ENCODE measurements around the gene SMG1.
"Not testable (repeated sequence)": the region's sequence is repeated elsewhere in the genome, so short reads cannot be mapped to it uniquely, and the experiment has no call there.

Gene SMG1

DNA sequence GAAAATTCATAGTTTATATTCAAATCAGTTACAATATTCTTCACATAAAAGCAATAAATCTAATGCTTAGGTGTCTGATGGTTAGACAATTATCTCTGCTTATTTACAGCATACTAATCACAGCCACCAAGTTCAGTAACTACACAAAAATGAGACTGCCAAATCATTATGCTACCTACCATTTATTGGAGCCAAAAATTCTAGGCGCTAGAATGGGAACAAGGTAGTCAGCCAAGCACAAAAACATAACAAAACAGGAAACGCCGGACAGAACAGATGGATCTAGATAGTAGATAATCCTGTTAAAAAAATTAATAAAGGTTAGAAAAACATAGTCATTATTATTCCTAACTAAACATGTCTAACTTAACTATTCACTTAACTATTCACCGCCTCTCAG lies 128.5 kb downstream of the SMG1 start:
- Histone ChIP-seq H3K4me3 (ENCODE audit: low read length) (no peak overlapping the region), H2AFZ (ENCODE audit: low read depth, low read length) (no peak overlapping the region), H3K9me3 (ENCODE audit: low read length) (no peaks in the 10 kb centered on the region), H3K27me3 (ENCODE audit: insufficient read depth, low read length) (no peaks in the 10 kb centered on the region), H3K36me3 (ENCODE audit: insufficient read depth, low read length) (peaks cover 50% of the 10 kb centered on the region), H3K4me1 (ENCODE audit: insufficient read depth, low read length) (peaks cover 15% of the 10 kb centered on the region)

DNA sequence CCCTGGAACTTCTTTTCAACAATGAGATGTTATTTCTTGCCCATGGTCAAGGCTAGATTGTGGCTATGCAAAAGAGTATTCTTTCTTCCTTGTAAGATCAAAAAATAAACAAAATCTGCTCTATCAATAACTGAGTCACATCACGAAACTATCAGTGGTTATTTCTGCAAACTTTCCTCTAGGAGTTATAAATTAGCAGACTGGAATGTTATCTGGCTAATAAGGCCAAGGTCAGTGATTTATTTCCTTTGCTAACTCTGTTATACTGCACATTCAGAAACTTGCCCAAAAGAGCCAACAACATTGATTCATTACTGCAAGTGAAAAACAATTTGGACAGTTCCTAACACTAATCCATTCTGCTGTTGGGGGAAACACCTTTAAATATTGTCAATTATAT lies 129.8 kb downstream of the SMG1 start:
- H3K27me3 ChIP-seq (ENCODE audit: insufficient read depth, low read length) = no peaks in the 10 kb centered on the region
- peaks cover 15% of the 10 kb centered on the region for H3K4me1 ChIP-seq (ENCODE audit: insufficient read depth, low read length)
- no peak overlapping the region for H2AFZ ChIP-seq (ENCODE audit: low read depth, low read length)
- H3K9me3 ChIP-seq (ENCODE audit: low read length) = no peaks in the 10 kb centered on the region
- H3K36me3 ChIP-seq (ENCODE audit: insufficient read depth, low read length) = peaks cover 61% of the 10 kb centered on the region
- H3K4me3 ChIP-seq (ENCODE audit: low read length) = no peak overlapping the region

DNA sequence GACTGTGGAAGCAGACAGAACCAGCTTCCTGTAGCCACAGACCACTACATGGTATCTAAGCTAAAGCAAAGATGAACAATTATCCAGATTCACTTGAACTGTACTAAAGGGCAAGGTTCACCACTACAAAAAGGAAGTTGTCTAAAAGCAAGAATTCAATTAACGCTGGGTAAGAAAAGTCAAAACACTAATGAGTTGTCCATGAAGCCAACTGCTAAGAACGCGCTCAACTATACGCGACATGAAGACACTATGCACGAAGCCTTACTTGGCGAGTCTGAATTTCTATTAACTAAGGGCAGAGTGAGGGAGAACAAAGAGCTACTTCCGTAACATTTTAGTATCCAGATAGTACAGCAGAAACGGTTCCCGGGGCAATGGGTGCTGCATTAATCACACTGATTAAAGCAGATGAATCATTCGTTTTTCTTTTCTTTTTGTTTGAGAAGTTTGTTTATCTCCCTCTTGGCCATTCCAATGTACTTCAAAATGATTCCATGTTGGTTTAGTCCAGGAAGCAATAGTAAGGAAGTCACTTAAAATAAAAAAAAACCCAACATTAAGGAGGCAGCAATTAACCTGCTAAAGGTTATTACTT lies 133.3 kb downstream of the SMG1 start:
- H3K4me1 ChIP-seq (ENCODE audit: insufficient read depth, low read length) = peaks cover 16% of the 10 kb centered on the region
- no peak overlapping the region for H2AFZ ChIP-seq (ENCODE audit: low read depth, low read length)
- peaks cover 71% of the 10 kb centered on the region for H3K36me3 ChIP-seq (ENCODE audit: insufficient read depth, low read length)
- H3K27me3 ChIP-seq (ENCODE audit: insufficient read depth, low read length) = no peaks in the 10 kb centered on the region
- no peaks in the 10 kb centered on the region for H3K9me3 ChIP-seq (ENCODE audit: low read length)
- no peak overlapping the region for H3K4me3 ChIP-seq (ENCODE audit: low read length)

DNA sequence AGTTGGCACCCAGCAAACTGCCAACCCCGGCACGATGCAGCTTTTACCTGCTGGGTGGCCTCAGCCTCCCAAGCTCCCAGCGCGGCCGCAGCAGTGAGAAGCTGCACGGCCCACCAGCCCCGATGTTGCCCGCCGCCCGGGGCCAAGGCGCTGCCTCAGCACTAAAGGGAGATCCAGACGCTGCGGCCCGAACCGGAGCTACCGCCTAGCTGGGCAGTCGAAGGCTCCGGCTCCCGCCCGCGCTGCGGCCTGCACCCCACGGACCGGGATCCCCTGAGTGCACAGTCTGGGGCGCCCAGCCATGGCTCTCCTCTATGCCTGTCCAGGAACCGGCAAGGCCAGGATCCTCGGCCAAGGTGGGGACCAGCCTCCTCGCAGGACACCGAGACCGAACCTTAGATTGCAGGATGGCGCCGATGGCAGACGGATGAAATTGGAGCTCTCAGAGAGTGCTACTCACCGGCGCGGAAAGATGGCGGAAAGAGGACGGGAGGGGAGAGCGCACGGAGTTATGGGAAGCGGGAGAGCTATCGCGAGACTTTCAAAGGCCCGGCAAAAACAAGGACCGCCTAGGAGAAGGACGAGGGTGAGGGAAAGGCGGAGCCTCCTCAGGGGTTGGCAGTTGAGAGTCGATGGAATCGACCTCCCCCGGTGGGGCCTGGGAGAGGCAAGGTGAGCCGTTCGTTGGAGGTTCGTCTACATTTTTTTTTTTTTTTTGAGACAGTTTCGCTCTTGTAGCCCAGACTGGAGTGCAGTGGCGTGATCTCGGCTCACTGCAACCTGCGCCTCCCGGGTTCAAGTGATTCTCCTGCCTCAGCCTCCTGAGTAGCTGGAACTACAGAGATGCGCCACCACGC lies 136.1 kb downstream of the SMG1 start, which contains the start of gene RPS15A:
Gene RPS15A (minus strand): TSS at position 485 of the 857 bp plus-strand sequence. CDS start 1,221 bp downstream, outside the sequence.
- Histone ChIP-seq H3K4me3 (ENCODE audit: low read length) (peak within 1 kb of the TSS; percentile 100), H3K36me3 (ENCODE audit: insufficient read depth, low read length) (peaks cover 75% of the 10 kb centered on the region), H3K4me1 (ENCODE audit: insufficient read depth, low read length) (peaks cover 24% of the 10 kb centered on the region), H3K9me3 (ENCODE audit: low read length) (no peaks in the 10 kb centered on the region), H3K27me3 (ENCODE audit: insufficient read depth, low read length) (no peaks in the 10 kb centered on the region), H2AFZ (ENCODE audit: low read depth, low read length) (peak within 1 kb of the TSS; percentile 64)

DNA sequence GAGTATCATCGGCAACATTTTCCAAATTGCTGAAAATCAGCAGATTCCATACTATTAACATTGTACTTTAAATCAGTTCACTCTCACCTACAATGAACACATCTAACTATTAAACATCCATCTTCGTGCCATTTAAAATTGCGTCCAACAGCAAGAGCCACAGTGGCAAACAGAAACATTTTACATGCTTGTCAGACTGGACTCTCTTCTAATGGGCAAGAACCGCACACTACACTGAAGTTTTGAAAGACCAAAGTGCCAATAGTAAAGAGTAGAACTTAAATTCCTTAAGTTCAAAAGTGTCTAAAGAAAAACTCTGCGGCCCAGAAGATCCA lies 136.7 kb downstream of the SMG1 start:
- H3K36me3 ChIP-seq (ENCODE audit: insufficient read depth, low read length) = peaks cover 77% of the 10 kb centered on the region
- peak overlapping the region; percentile 100 for H3K4me3 ChIP-seq (ENCODE audit: low read length)
- no peaks in the 10 kb centered on the region for H3K9me3 ChIP-seq (ENCODE audit: low read length)
- H2AFZ ChIP-seq (ENCODE audit: low read depth, low read length) = no peak overlapping the region
- peaks cover 24% of the 10 kb centered on the region for H3K4me1 ChIP-seq (ENCODE audit: insufficient read depth, low read length)
- H3K27me3 ChIP-seq (ENCODE audit: insufficient read depth, low read length) = no peaks in the 10 kb centered on the region

DNA sequence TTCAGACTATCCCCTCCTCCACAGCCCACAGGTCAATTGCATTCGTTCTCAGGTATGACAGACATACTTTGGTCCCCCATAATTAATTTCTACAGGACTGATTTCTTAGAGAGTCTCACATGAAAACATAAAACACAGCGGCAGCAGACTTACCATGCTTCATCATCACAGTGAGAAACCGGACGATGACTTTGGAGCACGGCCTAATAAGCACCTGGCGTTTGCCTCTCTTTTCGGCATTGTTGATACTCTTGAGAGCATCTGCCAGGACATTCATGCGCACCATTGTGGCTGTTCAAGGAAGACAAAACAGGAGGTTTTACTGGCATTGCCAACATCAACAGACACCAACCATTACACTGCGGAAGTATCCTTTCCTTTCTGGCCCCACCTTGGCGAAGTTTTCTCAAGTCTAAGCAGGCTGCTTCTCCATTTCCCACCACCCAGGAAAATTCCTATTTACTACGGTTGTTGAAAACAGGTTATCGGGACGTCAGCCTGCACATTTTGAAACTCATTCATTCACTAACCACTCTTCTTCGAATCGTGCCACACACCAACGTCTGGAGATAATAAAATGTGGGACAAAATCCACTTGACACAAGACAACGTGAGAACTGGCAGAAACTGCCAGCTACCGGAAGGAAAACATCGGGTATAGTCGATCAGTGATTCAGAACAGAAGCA lies 137.2 kb downstream of the SMG1 start:
- Histone ChIP-seq H2AFZ (ENCODE audit: low read depth, low read length) (no peak overlapping the region), H3K4me3 (ENCODE audit: low read length) (peak overlapping the region; percentile 100), H3K27me3 (ENCODE audit: insufficient read depth, low read length) (no peaks in the 10 kb centered on the region), H3K36me3 (ENCODE audit: insufficient read depth, low read length) (peaks cover 75% of the 10 kb centered on the region), H3K9me3 (ENCODE audit: low read length) (no peaks in the 10 kb centered on the region), H3K4me1 (ENCODE audit: insufficient read depth, low read length) (peaks cover 24% of the 10 kb centered on the region)

DNA sequence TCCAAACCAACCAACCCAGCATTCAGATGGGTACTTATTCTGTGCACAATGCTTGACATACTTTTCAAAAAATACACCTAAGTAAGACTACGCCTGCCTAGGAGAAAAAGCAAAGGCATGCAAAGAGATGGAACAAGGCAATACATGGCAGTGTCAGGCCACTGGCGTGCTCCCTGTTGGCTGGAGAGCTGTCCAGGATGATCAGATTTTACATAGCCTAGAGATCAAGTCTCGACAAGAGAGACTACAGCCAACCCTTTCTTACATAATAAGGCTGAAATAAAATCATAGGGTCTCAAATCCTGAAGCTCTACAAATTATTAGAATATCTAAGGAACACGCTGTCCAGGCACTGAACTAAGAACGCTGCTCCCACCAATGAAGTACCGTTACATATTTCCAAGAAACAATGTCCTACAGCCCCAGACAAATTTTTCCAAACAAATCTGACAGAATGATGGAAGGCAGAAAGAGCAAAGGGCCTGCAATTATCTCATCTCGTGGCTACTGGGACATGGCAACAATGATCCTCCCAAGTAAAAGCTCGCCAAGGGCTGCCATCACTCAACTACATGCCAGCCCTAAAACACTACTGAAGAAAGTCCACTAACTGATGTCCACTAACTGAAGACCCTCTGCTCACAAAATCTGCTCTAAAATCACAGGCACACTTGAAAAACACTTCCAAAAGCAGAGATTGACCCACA lies 141.1 kb downstream of the SMG1 start:
- no peak overlapping the region for H3K4me3 ChIP-seq (ENCODE audit: low read length)
- H3K9me3 ChIP-seq (ENCODE audit: low read length) = no peaks in the 10 kb centered on the region
- H3K36me3 ChIP-seq (ENCODE audit: insufficient read depth, low read length) = peaks cover 65% of the 10 kb centered on the region
- peaks cover 24% of the 10 kb centered on the region for H3K4me1 ChIP-seq (ENCODE audit: insufficient read depth, low read length)
- no peaks in the 10 kb centered on the region for H3K27me3 ChIP-seq (ENCODE audit: insufficient read depth, low read length)
- no peak overlapping the region for H2AFZ ChIP-seq (ENCODE audit: low read depth, low read length)

DNA sequence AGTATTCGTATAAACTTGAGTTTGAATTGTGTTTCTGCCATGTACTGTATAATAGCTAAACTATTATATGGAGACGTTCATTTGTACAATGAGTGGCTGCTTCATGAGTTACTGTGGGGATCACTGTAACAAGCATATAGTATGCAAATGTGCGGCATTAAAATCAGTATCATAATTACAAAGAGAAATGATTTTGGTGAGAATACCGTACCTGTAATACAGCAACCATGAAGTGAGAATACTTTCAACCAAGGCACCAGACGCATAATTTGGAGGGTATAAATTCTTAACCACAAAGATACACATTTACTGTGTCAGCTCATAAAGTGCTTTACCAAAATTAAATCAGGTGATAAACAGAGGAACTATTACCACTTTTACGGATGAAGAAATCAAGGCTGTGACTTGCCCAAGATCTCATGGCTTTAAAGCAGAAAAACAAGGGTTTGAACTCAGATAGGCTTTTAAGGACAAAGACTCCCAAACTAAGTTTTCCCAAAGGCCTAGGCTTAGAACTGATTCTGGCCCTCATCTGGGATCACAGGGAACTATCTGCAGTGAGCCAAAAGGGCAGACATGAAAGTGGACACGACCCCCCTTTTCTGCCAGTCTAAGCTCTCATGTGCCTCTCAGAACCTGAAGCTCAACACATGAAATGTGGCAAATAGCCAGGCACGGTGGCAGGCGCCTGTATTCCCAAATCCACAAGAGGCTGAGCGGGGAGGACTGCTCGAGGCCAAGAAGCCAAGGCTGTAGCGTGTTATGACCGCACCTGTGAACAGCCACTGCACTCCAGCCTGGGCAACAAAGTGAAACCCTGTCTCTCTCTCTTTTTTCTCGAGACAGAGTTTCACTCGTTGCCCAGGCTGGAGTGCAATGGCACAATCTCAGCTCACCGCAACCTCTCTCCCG lies 142.5 kb downstream of the SMG1 start:
- H2AFZ ChIP-seq (ENCODE audit: low read depth, low read length) = no peak overlapping the region
- H3K4me3 ChIP-seq (ENCODE audit: low read length) = no peak overlapping the region
- H3K27me3 ChIP-seq (ENCODE audit: insufficient read depth, low read length) = no peaks in the 10 kb centered on the region
- peaks cover 60% of the 10 kb centered on the region for H3K36me3 ChIP-seq (ENCODE audit: insufficient read depth, low read length)
- no peaks in the 10 kb centered on the region for H3K9me3 ChIP-seq (ENCODE audit: low read length)
- peaks cover 16% of the 10 kb centered on the region for H3K4me1 ChIP-seq (ENCODE audit: insufficient read depth, low read length)

DNA sequence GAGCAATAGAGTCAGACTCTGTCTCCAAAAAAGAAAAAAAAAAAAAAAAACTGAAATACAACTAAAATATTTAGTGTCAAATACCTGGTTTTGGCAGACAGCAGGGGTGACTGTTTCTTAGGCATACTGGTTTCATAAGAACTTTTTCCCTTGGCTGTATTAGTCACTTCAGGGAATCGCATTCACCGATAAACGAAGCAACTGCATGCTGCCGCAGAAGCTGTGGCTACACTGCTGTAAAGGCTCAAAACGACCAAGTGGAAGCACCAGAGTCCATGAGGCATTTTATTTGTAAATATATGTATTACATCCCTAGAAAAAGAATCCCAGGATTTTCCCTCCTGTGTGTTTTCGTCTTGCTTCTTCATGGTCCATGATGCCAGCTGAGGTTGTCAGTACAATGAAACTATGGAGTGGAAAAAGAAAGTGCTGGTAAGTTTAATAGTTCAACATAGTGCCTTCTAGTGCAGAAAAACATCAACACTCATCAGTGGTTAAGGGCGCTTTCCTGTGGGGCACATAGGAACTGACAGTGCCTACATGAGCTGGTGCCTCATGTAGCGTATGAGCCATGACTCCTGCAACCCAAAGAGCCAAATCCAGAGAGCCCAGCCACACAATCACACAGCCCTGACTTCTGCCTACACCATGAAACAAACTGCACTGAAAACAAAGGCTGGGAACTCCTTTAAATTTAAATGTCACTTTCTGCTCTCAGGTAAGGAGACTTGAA lies 143.3 kb downstream of the SMG1 start:
- Histone ChIP-seq H3K27me3 (ENCODE audit: insufficient read depth, low read length) (no peaks in the 10 kb centered on the region), H3K36me3 (ENCODE audit: insufficient read depth, low read length) (peaks cover 52% of the 10 kb centered on the region), H2AFZ (ENCODE audit: low read depth, low read length) (no peak overlapping the region), H3K4me1 (ENCODE audit: insufficient read depth, low read length) (peaks cover 8% of the 10 kb centered on the region), H3K4me3 (ENCODE audit: low read length) (no peak overlapping the region), H3K9me3 (ENCODE audit: low read length) (no peaks in the 10 kb centered on the region)

DNA sequence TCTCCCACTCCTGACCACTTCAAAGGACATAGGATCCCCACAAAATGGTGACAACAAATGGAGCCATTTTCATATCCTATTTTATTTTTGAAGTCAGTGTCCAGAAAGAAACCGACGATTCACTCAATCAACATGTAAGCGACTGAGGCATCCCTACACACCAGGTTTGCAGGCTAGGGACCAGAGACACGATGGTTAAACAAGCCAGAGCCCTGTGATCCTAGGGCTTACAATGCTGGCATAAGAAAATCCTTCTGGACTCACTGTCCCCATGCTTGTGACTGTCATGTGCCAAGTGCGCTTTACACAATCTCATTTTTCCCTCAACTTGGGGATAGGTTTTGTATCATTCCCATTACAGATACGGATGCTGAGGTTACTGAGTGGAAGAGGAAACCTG lies 145.0 kb downstream of the SMG1 start:
- H3K4me3 ChIP-seq (ENCODE audit: low read length); H3K4me1 ChIP-seq (ENCODE audit: insufficient read depth, low read length); H3K9me3 ChIP-seq (ENCODE audit: low read length); H2AFZ ChIP-seq (ENCODE audit: low read depth, low read length); H3K27me3 ChIP-seq (ENCODE audit: insufficient read depth, low read length): not testable (repeated sequence)
- H3K36me3 ChIP-seq (ENCODE audit: insufficient read depth, low read length) = peaks cover 37% of the 10 kb centered on the region

DNA sequence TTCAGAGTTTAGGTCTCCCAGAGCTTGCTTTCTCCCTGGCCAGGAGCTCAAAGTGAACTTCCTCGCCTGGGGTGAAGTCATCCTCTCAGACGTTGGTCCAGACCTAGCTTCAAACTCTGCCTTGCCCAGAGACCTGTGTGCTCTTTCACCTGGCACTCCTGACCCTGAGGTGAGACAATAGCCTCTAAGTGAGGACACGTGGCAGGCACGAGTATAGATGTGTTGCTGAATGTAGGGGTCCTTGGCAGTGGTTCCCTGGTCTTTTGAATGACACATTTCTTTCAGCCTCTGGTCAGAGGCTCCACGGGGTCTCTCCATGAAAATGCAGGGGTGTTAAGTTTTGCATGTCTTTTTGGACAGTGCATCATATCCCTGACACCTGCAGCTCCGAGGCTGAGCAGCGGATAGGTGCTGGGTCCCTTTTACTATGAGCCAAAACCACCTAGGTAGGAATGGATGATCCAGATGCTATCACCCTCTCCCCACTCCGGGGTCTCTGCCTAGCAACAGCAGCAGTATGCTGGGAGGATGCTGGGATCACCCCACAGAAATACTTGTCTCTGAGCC lies 145.7 kb downstream of the SMG1 start:
- H2AFZ ChIP-seq (ENCODE audit: low read depth, low read length); H3K4me1 ChIP-seq (ENCODE audit: insufficient read depth, low read length); H3K9me3 ChIP-seq (ENCODE audit: low read length); H3K27me3 ChIP-seq (ENCODE audit: insufficient read depth, low read length); H3K4me3 ChIP-seq (ENCODE audit: low read length): not testable (repeated sequence)
- peaks cover 30% of the 10 kb centered on the region for H3K36me3 ChIP-seq (ENCODE audit: insufficient read depth, low read length)
